NT2/D1 (cell line): Measurements from ENCODE around the gene MAP4K2.
A peak's percentile ranks its signal among the peaks of the same experiment; 100 is the strongest.
"Not testable (repeated sequence)": the region's sequence is repeated elsewhere in the genome, so short reads cannot be mapped to it uniquely, and the experiment has no call there.

Experiments
- DNase-seq: peaks from one replicate; pipeline ENCODE4 v3.0.0-alpha.2; 2011; ENCODE audit warnings: low read depth, low spot score
- H3K27me3 ChIP-seq: 2 replicates; pipeline ENCODE4 v1.6.0; 2011; ENCODE audit warnings: mild to moderate bottlenecking; ENCODE audit not compliant: insufficient read length, insufficient read depth
- H3K36me3 ChIP-seq: 2 replicates; pipeline ENCODE4 v1.6.1; 2011; ENCODE audit warnings: mild to moderate bottlenecking, low read length, mixed read lengths; ENCODE audit not compliant: insufficient read depth, insufficient read length
- H3K4me1 ChIP-seq: 2 replicates; pipeline ENCODE4 v1.5.1; 2011; ENCODE audit not compliant: insufficient read depth, insufficient read length
- H3K4me3 ChIP-seq: 2 replicates; pipeline ENCODE4 v1.5.1; 2011; ENCODE audit warnings: low read depth; ENCODE audit not compliant: insufficient read length
- H3K9ac ChIP-seq: 2 replicates; pipeline ENCODE4 v1.6.0; 2011; ENCODE audit warnings: low read depth; ENCODE audit not compliant: insufficient read length
- H3K9me3 ChIP-seq: 2 replicates; pipeline ENCODE4 v1.5.1; 2011; ENCODE audit warnings: mild to moderate bottlenecking, low read length; ENCODE audit not compliant: insufficient read depth
- SUZ12 ChIP-seq: IDR thresholded peaks from 2 replicates; pipeline ENCODE4 v1.6.1; 2011; ENCODE audit not compliant: insufficient read length, insufficient read depth; ENCODE audit errors: extremely low read depth
- YY1 ChIP-seq: IDR thresholded peaks from 2 replicates; pipeline ENCODE4 v1.6.1; 2011; ENCODE audit not compliant: insufficient read length, insufficient read depth
- ZNF274 ChIP-seq: IDR thresholded peaks from 2 replicates; pipeline ENCODE4 v1.6.1; 2011; ENCODE audit warnings: mild to moderate bottlenecking, low read depth, low read length

Gene MAP4K2

GRCh38 chr11:64817476-64817875 lies 14.5 kb upstream of the MAP4K2 start:
- Histone ChIP-seq H3K27me3 (no peaks in the 10 kb centered on the region), H3K4me1 (peaks cover 10% of the 10 kb centered on the region), H3K36me3 (no peaks in the 10 kb centered on the region), H3K9ac (no peak overlapping the region), H3K4me3 (no peak overlapping the region), H3K9me3 (no peaks in the 10 kb centered on the region)
- TF ChIP-seq ZNF274 (no peak), SUZ12 (no peak), YY1 (no peak)
- no peak for DNase-seq

- not testable (repeated sequence) for H3K9ac ChIP-seq, H3K9me3 ChIP-seq, H3K27me3 ChIP-seq, DNase-seq, H3K4me1 ChIP-seq, H3K36me3 ChIP-seq, H3K4me3 ChIP-seq
These were observed 12.4 kb upstream of the MAP4K2 start for GRCh38 chr11:64815433-64815832.

- Histone ChIP-seq H3K36me3 (no peaks in the 10 kb centered on the region), H3K9ac (no peak overlapping the region), H3K27me3 (no peaks in the 10 kb centered on the region), H3K9me3 (no peaks in the 10 kb centered on the region), H3K4me3 (no peak overlapping the region), H3K4me1 (peaks cover 5% of the 10 kb centered on the region)
- no peak for TF ChIP-seq ZNF274
- TF ChIP-seq SUZ12: no peak
- TF ChIP-seq YY1: no peak
- DNase-seq: no peak
These were observed 11.7 kb upstream of the MAP4K2 start for GRCh38 chr11:64814712-64815187.

- Histone ChIP-seq H3K9me3 (no peaks in the 10 kb centered on the region), H3K4me1 (peaks cover 5% of the 10 kb centered on the region), H3K4me3 (no peak overlapping the region), H3K36me3 (peaks cover 5% of the 10 kb centered on the region), H3K9ac (no peak overlapping the region), H3K27me3 (no peaks in the 10 kb centered on the region)
- no peak for TF ChIP-seq ZNF274
- no peak for TF ChIP-seq SUZ12
- TF ChIP-seq YY1: no peak
- no peak for DNase-seq
These were observed 10.8 kb upstream of the MAP4K2 start for GRCh38 chr11:64813826-64814225.

- H3K4me1 ChIP-seq: peaks cover 5% of the 10 kb centered on the region
- no peaks in the 10 kb centered on the region for H3K27me3 ChIP-seq
- no peak for DNase-seq
- peak overlapping the region; percentile 31 for H3K4me3 ChIP-seq
- peak overlapping the region; percentile 14 for H3K9ac ChIP-seq
- peaks cover 31% of the 10 kb centered on the region for H3K36me3 ChIP-seq
- no peaks in the 10 kb centered on the region for H3K9me3 ChIP-seq
- TF ChIP-seq SUZ12: no peak
- no peak for TF ChIP-seq ZNF274
- TF ChIP-seq YY1: no peak
These were observed 7.9 kb upstream of the MAP4K2 start for GRCh38 chr11:64810891-64811272.

- peaks cover 5% of the 10 kb centered on the region for H3K4me1 ChIP-seq
- peaks cover 36% of the 10 kb centered on the region for H3K36me3 ChIP-seq
- no peaks in the 10 kb centered on the region for H3K9me3 ChIP-seq
- TF ChIP-seq SUZ12 (no peak), ZNF274 (no peak), YY1 (no peak)
- peak within 1 kb of the TSS; percentile 79 for H3K4me3 ChIP-seq
- H3K9ac ChIP-seq: peak within 1 kb of the TSS; percentile 86
- no peaks in the 10 kb centered on the region for H3K27me3 ChIP-seq
- DNase-seq: peak; percentile 99
These were observed 7.4 kb upstream of the MAP4K2 start, which contains the start of gene MEN1 for GRCh38 chr11:64810271-64810890. MEN1 (minus strand) TSS chr11:64810551; CDS start chr11:64810109, 442 bp downstream.

GRCh38 chr11:64809781-64810241 lies 6.8 kb upstream of the MAP4K2 start:
- no peak for DNase-seq
- H3K4me1 ChIP-seq: peaks cover 5% of the 10 kb centered on the region
- H3K4me3 ChIP-seq: peak overlapping the region; percentile 79
- H3K27me3 ChIP-seq: no peaks in the 10 kb centered on the region
- H3K36me3 ChIP-seq: peaks cover 42% of the 10 kb centered on the region
- H3K9ac ChIP-seq: peak overlapping the region; percentile 86
- TF ChIP-seq ZNF274 (no peak), YY1 (no peak), SUZ12 (no peak)
- H3K9me3 ChIP-seq: no peaks in the 10 kb centered on the region

GRCh38 chr11:64805481-64805880 lies 2.5 kb upstream of the MAP4K2 start:
- DNase-seq: no peak
- TF ChIP-seq SUZ12: no peak
- TF ChIP-seq ZNF274: no peak
- TF ChIP-seq YY1: no peak
- no peaks in the 10 kb centered on the region for H3K9me3 ChIP-seq
- no peak overlapping the region for H3K4me3 ChIP-seq
- peaks cover 52% of the 10 kb centered on the region for H3K36me3 ChIP-seq
- no peak overlapping the region for H3K9ac ChIP-seq
- peaks cover 25% of the 10 kb centered on the region for H3K4me1 ChIP-seq
- H3K27me3 ChIP-seq: no peaks in the 10 kb centered on the region
